SK-N-SH (cell line): ENCODE results near the gene CCL24.

Source experiments
- CHD2 ChIP-seq: fragments of 150-350 bp; IDR thresholded peaks from 2 replicates; pipeline ENCODE4 v1.6.1; 2018; ENCODE audit warnings: low read length; ENCODE audit not compliant: partially characterized antibody
- CTCF ChIP-seq: fragments of 200-600 bp; sonication (generic); IDR thresholded peaks from 2 replicates; pipeline ENCODE4 v1.6.1; 2017; ENCODE audit warnings: antibody characterized with exemption, mild to moderate bottlenecking, moderate library complexity
- EP300 ChIP-seq, 2 experiments: IDR thresholded peaks; 2 replicates each; pipeline versions ENCODE4 v1.4.0 to v1.6.1; 2012; ENCODE audit warnings: borderline replicate concordance in 1 of 2, low read depth in 1 of 2, low read length in 1 of 2
- MEF2A ChIP-seq: IDR thresholded peaks from 2 replicates; pipeline ENCODE4 v1.4.0; 2012; ENCODE audit warnings: low read depth, borderline replicate concordance
- PBX3 ChIP-seq: IDR thresholded peaks from 2 replicates; pipeline ENCODE4; 2012
- SMC3 ChIP-seq: IDR thresholded peaks from 2 replicates; pipeline ENCODE4 v1.6.1; 2012; ENCODE audit warnings: low read depth, low read length, improper control_type of control experiment
- TAF1 ChIP-seq: IDR thresholded peaks from 2 replicates; pipeline ENCODE4 v1.6.1; 2012; ENCODE audit warnings: low read depth, mild to moderate bottlenecking, low read length, moderate library complexity, borderline replicate concordance
- TEAD4 ChIP-seq: IDR thresholded peaks from 2 replicates; pipeline ENCODE4 v1.4.0; 2012; ENCODE audit warnings: mild to moderate bottlenecking, borderline replicate concordance; ENCODE audit not compliant: insufficient read depth
- YY1 ChIP-seq: IDR thresholded peaks from 2 replicates; pipeline ENCODE4 v1.4.0; 2012; ENCODE audit warnings: low read depth, mild to moderate bottlenecking
- TF ChIP-seq, protein P1 (sequence below): IDR thresholded peaks from 2 replicates; pipeline ENCODE4 v1.4.0; 2012; ENCODE audit warnings: low read depth, borderline replicate concordance
- TF ChIP-seq, protein P2 (sequence below): IDR thresholded peaks from 2 replicates; pipeline ENCODE4 v1.4.0; 2012; ENCODE audit warnings: low read depth

DNA sequence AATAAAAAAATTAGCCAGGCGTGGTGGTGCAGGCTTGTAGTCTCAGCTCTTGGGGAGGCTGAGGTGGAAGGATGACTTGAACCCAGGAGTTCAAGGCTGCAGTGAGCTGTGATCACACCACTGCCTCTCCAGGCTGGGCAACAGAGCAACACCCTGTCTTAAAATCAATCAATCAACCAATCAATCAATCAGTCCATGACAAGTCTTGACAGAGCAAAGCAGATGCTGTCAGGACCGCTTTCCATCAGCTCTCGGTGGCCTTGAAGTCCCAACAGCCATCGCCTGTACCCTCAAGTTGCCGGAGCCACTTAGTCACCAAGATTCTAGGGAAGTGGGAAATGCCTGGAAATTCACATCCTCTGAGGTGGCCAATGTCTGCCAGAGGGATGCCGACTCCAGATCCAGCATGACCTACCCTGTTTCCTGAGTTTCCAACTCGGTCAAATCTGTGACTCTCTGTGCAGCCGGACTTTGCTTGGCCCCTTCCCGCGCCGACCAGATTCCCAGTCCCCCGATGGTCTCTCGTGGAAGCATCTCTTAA is 871 bp upstream of the CCL24 start:
- TF ChIP-seq CHD2: no peak
- no peak for TF ChIP-seq CTCF
- TF ChIP-seq TAF1: no peak
- TF ChIP-seq, protein P1, sequence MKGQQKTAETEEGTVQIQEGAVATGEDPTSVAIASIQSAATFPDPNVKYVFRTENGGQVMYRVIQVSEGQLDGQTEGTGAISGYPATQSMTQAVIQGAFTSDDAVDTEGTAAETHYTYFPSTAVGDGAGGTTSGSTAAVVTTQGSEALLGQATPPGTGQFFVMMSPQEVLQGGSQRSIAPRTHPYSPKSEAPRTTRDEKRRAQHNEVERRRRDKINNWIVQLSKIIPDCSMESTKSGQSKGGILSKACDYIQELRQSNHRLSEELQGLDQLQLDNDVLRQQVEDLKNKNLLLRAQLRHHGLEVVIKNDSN: no peak
- TF ChIP-seq EP300 (IDR thresholded peaks at IDR 0.05; ENCODE audit: borderline replicate concordance in 1 of 2, low read depth in 1 of 2, low read length in 1 of 2): no peak
- TF ChIP-seq YY1: no peak
- TF ChIP-seq TEAD4: no peak
- TF ChIP-seq, protein P2, sequence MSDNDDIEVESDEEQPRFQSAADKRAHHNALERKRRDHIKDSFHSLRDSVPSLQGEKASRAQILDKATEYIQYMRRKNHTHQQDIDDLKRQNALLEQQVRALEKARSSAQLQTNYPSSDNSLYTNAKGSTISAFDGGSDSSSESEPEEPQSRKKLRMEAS: no peak
- TF ChIP-seq PBX3: peak; percentile 82
- no peak for TF ChIP-seq MEF2A
- TF ChIP-seq SMC3: no peak
